GM13977 (cell line): ENCODE measurements around the gene CTCFL.

Experiments used
- DNase-seq: peaks from one replicate; pipeline ENCODE4 v3.0.0; 2012; ENCODE audit warnings: low spot score
- CTCF ChIP-seq: IDR thresholded peaks from 2 replicates; pipeline ENCODE4 v1.5.1; 2012; ENCODE audit warnings: mild to moderate bottlenecking, control low read depth; ENCODE audit not compliant: insufficient read depth; ENCODE audit errors: extremely low read depth, missing control alignments
- in situ Hi-C: fragments of 300-500 bp; cut with MboI; formaldehyde crosslinking; loops from one replicate; pipeline ENCODE4 v1.12.0; 2022; ENCODE audit warnings: low sequenced_read_pairs, low pct_unique_long_range_greater_than_20kb, mixed read lengths, inconsistent platforms; ENCODE audit not compliant: unreplicated experiment

CTCFL gene

GRCh38 chr20:57553376-57554018, 28.6 kb upstream of the CTCFL start:
- in situ Hi-C loops = no loop called here
- no peak for TF ChIP-seq CTCF
- DNase-seq = no peak

- TF ChIP-seq CTCF = no peak
- in situ Hi-C loops = no loop called here
- no peak for DNase-seq
These were observed 27.5 kb upstream of the CTCFL start for GRCh38 chr20:57552471-57552870.

- in situ Hi-C loops = no loop called here
- DNase-seq = no peak
- no peak for TF ChIP-seq CTCF
These were observed 23.5 kb upstream of the CTCFL start for GRCh38 chr20:57548177-57549058.

- no peak for DNase-seq
- TF ChIP-seq CTCF = no peak
- in situ Hi-C loops = no loop called here
These were observed 22.2 kb upstream of the CTCFL start for GRCh38 chr20:57546956-57547649.

GRCh38 chr20:57545927-57546662, 21.2 kb upstream of the CTCFL start:
- in situ Hi-C loops = no loop called here
- no peak for DNase-seq
- no peak for TF ChIP-seq CTCF

- TF ChIP-seq CTCF = no peak
- in situ Hi-C loops = no loop called here
- no peak for DNase-seq
These were observed 20.1 kb upstream of the CTCFL start for GRCh38 chr20:57544838-57545564.
